Stimulated activated CD4-positive, alpha-beta T cell treated with anti-CD3 and anti-CD28 coated beads, TNF-alpha, amount 100 ng/mL, for 1 hour (primary cell): ENCODE measurements around the gene IGSF21.
A peak's percentile ranks its signal among the peaks of the same experiment; 100 is the strongest.

Experiments used
- DNase-seq, 3 donors: peaks; one replicate each; pipeline ENCODE4 v3.0.0-alpha.2; 2020; ENCODE audit warnings: low read depth in 3 of 3, low spot score in 1 of 3

The IGSF21 gene

GRCh38 chr1:18094096-18094495 is 13.5 kb upstream of the IGSF21 start:
- DNase-seq = no peak

GRCh38 chr1:18097206-18097605 is 10.4 kb upstream of the IGSF21 start:
- no peak for DNase-seq

GRCh38 chr1:18099026-18099425 is 8.6 kb upstream of the IGSF21 start:
- no peak for DNase-seq

- DNase-seq = no peak
These were observed 7.5 kb upstream of the IGSF21 start for GRCh38 chr1:18100060-18100459.

GRCh38 chr1:18100491-18101063 is 7.0 kb upstream of the IGSF21 start:
- peak in 1 of 3 donors; percentile 24 for DNase-seq

GRCh38 chr1:18101508-18101907 is 6.1 kb upstream of the IGSF21 start:
- DNase-seq = no peak

GRCh38 chr1:18103788-18104421 is 3.7 kb upstream of the IGSF21 start:
- no peak for DNase-seq

- no peak for DNase-seq
These were observed 3.0 kb upstream of the IGSF21 start for GRCh38 chr1:18104546-18105100.

GRCh38 chr1:18105196-18105595 is 2.4 kb upstream of the IGSF21 start:
- DNase-seq = no peak

GRCh38 chr1:18108299-18109057 is 880 bp downstream of the IGSF21 start:
- DNase-seq = no peak

GRCh38 chr1:18109058-18109755 is 1.6 kb downstream of the IGSF21 start:
- DNase-seq = no peak

GRCh38 chr1:18109756-18110597 is 2.4 kb downstream of the IGSF21 start:
- no peak for DNase-seq

GRCh38 chr1:18110598-18110939 is 3.0 kb downstream of the IGSF21 start:
- no peak for DNase-seq

GRCh38 chr1:18110968-18111367 is 3.4 kb downstream of the IGSF21 start:
- DNase-seq = no peak

- no peak for DNase-seq
These were observed 4.2 kb downstream of the IGSF21 start for GRCh38 chr1:18111605-18112297.

- no peak for DNase-seq
These were observed 5.0 kb downstream of the IGSF21 start for GRCh38 chr1:18112611-18113010.

GRCh38 chr1:18114726-18115410 is 7.3 kb downstream of the IGSF21 start:
- DNase-seq = no peak

- DNase-seq = no peak
These were observed 9.2 kb downstream of the IGSF21 start for GRCh38 chr1:18116777-18117176.

- no peak for DNase-seq
These were observed 10.5 kb downstream of the IGSF21 start for GRCh38 chr1:18118078-18118477.

GRCh38 chr1:18118491-18118890 is 10.9 kb downstream of the IGSF21 start:
- DNase-seq = no peak
